ENCODE results near the gene SAFB2. TPM values are rescaled to one million over a fixed set of nuclear protein-coding genes. Genes with fewer than 3 reads are reported as not detected.

The SAFB2 gene
- polyA plus RNA-seq, 1 of the 3 experiments (the other 2 are of a cell fraction), result 37.7 TPM

DNA sequence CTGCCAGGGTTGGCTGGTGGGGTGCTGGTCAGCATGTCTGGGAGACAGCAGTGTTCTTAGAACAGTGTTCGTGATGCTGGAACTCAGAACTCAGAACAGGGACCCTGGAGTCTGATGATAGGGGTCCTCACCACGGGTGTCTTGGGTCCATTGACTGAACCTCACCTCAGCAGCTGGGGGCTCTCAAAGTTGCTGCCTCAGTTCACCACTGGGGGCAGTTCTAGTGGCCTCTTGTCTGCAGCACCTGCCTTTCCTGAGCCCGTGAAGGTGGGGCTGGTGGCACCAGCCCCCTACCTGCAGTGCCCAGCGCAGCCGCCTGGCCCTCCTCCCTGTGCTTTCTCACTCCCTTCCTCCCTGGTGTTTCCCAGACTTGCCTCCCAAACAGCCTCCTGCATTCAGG, 28.8 kb upstream of the SAFB2 start:
- ChIA-PET POLR2A (no interaction called here), CTCF (no interaction called here)
- TF ChIP-seq RFX5 (IDR thresholded peaks at IDR 0.05; ENCODE audit: low read length) (no peak), GABPA (IDR thresholded peaks at IDR 0.05; ENCODE audit: low read depth) (no peak), FOSL2 (IDR thresholded peaks at IDR 0.05; ENCODE audit: borderline replicate concordance, low read depth) (no peak), RAD21 (IDR thresholded peaks at IDR 0.05; ENCODE audit: low read length) (no peak), CHD2 (IDR thresholded peaks at IDR 0.05; ENCODE audit: low read length, partially characterized antibody) (no peak), NFIC (IDR thresholded peaks at IDR 0.05; ENCODE audit: borderline replicate concordance) (no peak), MXI1 (IDR thresholded peaks at IDR 0.05; ENCODE audit: low read depth, low read length) (no peak), EZH2phosphoT487 (IDR thresholded peaks at IDR 0.05; ENCODE audit: borderline replicate concordance, low read depth) (no peak), GATA2 (CRISPR knock-in tag; IDR thresholded peaks at IDR 0.05) (no peak), YY1 (IDR thresholded peaks at IDR 0.05; ENCODE audit: low read depth) (no peak), RCOR1 (IDR thresholded peaks at IDR 0.05; ENCODE audit: low read length) (no peak), MEF2A (IDR thresholded peaks at IDR 0.05; ENCODE audit: borderline replicate concordance, low read depth) (no peak), JUND (IDR thresholded peaks at IDR 0.05) (no peak)
- TF ChIP-seq, protein P1, sequence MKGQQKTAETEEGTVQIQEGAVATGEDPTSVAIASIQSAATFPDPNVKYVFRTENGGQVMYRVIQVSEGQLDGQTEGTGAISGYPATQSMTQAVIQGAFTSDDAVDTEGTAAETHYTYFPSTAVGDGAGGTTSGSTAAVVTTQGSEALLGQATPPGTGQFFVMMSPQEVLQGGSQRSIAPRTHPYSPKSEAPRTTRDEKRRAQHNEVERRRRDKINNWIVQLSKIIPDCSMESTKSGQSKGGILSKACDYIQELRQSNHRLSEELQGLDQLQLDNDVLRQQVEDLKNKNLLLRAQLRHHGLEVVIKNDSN (IDR thresholded peaks at IDR 0.05; ENCODE audit: borderline replicate concordance, low read depth), result no peak
- TF ChIP-seq, protein P2, sequence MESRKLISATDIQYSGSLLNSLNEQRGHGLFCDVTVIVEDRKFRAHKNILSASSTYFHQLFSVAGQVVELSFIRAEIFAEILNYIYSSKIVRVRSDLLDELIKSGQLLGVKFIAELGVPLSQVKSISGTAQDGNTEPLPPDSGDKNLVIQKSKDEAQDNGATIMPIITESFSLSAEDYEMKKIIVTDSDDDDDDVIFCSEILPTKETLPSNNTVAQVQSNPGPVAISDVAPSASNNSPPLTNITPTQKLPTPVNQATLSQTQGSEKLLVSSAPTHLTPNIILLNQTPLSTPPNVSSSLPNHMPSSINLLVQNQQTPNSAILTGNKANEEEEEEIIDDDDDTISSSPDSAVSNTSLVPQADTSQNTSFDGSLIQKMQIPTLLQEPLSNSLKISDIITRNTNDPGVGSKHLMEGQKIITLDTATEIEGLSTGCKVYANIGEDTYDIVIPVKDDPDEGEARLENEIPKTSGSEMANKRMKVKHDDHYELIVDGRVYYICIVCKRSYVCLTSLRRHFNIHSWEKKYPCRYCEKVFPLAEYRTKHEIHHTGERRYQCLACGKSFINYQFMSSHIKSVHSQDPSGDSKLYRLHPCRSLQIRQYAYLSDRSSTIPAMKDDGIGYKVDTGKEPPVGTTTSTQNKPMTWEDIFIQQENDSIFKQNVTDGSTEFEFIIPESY (IDR thresholded peaks at IDR 0.05; ENCODE audit: borderline replicate concordance, low read depth), result no peak
- TF ChIP-seq, protein P3, sequence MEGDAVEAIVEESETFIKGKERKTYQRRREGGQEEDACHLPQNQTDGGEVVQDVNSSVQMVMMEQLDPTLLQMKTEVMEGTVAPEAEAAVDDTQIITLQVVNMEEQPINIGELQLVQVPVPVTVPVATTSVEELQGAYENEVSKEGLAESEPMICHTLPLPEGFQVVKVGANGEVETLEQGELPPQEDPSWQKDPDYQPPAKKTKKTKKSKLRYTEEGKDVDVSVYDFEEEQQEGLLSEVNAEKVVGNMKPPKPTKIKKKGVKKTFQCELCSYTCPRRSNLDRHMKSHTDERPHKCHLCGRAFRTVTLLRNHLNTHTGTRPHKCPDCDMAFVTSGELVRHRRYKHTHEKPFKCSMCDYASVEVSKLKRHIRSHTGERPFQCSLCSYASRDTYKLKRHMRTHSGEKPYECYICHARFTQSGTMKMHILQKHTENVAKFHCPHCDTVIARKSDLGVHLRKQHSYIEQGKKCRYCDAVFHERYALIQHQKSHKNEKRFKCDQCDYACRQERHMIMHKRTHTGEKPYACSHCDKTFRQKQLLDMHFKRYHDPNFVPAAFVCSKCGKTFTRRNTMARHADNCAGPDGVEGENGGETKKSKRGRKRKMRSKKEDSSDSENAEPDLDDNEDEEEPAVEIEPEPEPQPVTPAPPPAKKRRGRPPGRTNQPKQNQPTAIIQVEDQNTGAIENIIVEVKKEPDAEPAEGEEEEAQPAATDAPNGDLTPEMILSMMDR (IDR thresholded peaks at IDR 0.05), result no peak
- TF ChIP-seq, protein P4, sequence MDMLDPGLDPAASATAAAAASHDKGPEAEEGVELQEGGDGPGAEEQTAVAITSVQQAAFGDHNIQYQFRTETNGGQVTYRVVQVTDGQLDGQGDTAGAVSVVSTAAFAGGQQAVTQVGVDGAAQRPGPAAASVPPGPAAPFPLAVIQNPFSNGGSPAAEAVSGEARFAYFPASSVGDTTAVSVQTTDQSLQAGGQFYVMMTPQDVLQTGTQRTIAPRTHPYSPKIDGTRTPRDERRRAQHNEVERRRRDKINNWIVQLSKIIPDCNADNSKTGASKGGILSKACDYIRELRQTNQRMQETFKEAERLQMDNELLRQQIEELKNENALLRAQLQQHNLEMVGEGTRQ (IDR thresholded peaks at IDR 0.05; ENCODE audit: borderline replicate concordance, low read depth, low read length), result no peak
- TF ChIP-seq, protein P5, sequence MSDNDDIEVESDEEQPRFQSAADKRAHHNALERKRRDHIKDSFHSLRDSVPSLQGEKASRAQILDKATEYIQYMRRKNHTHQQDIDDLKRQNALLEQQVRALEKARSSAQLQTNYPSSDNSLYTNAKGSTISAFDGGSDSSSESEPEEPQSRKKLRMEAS (IDR thresholded peaks at IDR 0.05; ENCODE audit: low read depth), result no peak
- TF ChIP-seq, protein P6, sequence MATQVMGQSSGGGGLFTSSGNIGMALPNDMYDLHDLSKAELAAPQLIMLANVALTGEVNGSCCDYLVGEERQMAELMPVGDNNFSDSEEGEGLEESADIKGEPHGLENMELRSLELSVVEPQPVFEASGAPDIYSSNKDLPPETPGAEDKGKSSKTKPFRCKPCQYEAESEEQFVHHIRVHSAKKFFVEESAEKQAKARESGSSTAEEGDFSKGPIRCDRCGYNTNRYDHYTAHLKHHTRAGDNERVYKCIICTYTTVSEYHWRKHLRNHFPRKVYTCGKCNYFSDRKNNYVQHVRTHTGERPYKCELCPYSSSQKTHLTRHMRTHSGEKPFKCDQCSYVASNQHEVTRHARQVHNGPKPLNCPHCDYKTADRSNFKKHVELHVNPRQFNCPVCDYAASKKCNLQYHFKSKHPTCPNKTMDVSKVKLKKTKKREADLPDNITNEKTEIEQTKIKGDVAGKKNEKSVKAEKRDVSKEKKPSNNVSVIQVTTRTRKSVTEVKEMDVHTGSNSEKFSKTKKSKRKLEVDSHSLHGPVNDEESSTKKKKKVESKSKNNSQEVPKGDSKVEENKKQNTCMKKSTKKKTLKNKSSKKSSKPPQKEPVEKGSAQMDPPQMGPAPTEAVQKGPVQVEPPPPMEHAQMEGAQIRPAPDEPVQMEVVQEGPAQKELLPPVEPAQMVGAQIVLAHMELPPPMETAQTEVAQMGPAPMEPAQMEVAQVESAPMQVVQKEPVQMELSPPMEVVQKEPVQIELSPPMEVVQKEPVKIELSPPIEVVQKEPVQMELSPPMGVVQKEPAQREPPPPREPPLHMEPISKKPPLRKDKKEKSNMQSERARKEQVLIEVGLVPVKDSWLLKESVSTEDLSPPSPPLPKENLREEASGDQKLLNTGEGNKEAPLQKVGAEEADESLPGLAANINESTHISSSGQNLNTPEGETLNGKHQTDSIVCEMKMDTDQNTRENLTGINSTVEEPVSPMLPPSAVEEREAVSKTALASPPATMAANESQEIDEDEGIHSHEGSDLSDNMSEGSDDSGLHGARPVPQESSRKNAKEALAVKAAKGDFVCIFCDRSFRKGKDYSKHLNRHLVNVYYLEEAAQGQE (IDR thresholded peaks at IDR 0.05; ENCODE audit: low read depth, low read length), result no peak
- TF ChIP-seq, protein P7, sequence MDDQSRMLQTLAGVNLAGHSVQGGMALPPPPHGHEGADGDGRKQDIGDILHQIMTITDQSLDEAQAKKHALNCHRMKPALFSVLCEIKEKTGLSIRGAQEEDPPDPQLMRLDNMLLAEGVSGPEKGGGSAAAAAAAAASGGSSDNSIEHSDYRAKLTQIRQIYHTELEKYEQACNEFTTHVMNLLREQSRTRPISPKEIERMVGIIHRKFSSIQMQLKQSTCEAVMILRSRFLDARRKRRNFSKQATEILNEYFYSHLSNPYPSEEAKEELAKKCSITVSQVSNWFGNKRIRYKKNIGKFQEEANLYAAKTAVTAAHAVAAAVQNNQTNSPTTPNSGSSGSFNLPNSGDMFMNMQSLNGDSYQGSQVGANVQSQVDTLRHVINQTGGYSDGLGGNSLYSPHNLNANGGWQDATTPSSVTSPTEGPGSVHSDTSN (IDR thresholded peaks at IDR 0.05), result no peak
- Histone ChIP-seq H3K9ac (no peak overlapping the region), H3K4me2 (no peak overlapping the region), H3K9me3 (no peaks in the 10 kb centered on the region), H3K79me2 (ENCODE audit: insufficient read depth) (peaks cover 19% of the 10 kb centered on the region; the same call in 1 of the 2 replicates), H3K27me3 (ENCODE audit: insufficient read depth) (no peaks in the 10 kb centered on the region), H3K4me1 (ENCODE audit: control insufficient read depth in 1 of 2, insufficient read depth in 2 of 2, low read depth in 1 of 2, low read length in 1 of 2) (no peaks in the 10 kb centered on the region), H4K20me1 (ENCODE audit: insufficient read depth) (peaks cover 16% of the 10 kb centered on the region), H3K36me3 (replicated peaks in 1 of 2; ENCODE audit: control insufficient read depth in 1 of 2, insufficient read depth in 2 of 2, low read length in 1 of 2) (peaks cover 71 to 75% of the 10 kb centered on the region in 2 experiments), H3K27ac (ENCODE audit: low read depth in 2 of 2, low read length in 1 of 2) (no peak overlapping the region), H3K4me3 (ENCODE audit: low read depth in 2 of 2, low read length in 1 of 2) (no peak overlapping the region), H3K9me2 (no peaks in the 10 kb centered on the region), H3F3A (replicated peaks; ENCODE audit: insufficient read depth) (peaks cover 5% of the 10 kb centered on the region), H2AFZ (ENCODE audit: low read depth) (no peak overlapping the region)
- 93% methylated on average over 3 of the region's 5 CpGs for WGBS (ENCODE audit: low lambda C conversion rate)
- DNase-seq, result no peak
